Stimulated activated CD8-positive, alpha-beta memory T cell treated with anti-CD3 and anti-CD28 coated beads, Interleukin-4, amount 100 ng/mL, for 48 hours (primary cell): ENCODE measurements around the gene OR3A3.
"Not testable (repeated sequence)": the region's sequence is repeated elsewhere in the genome, so short reads cannot be mapped to it uniquely, and the experiment has no call there.

Experiments
- DNase-seq: peaks from one replicate; pipeline ENCODE4 v3.0.0-alpha.2; 2020

The OR3A3 gene

GRCh38 chr17:3411070-3411469, at the start of gene OR3A3:
Gene OR3A3 (plus strand): TSS chr17:3411370.
- DNase-seq: no peak

- DNase-seq: not testable (repeated sequence)
Observed at GRCh38 chr17:3371167-3371566, 40.0 kb upstream of the OR3A3 start.

- no peak for DNase-seq
Observed at GRCh38 chr17:3378321-3378720, 32.8 kb upstream of the OR3A3 start.

- DNase-seq: no peak
Observed at GRCh38 chr17:3381957-3382356, 29.2 kb upstream of the OR3A3 start.

GRCh38 chr17:3385869-3386816, 25.0 kb upstream of the OR3A3 start, which contains the start of gene OR3A2:
Gene OR3A2 (minus strand): TSS chr17:3386308.
- peak; percentile 31 for DNase-seq

- no peak for DNase-seq
Observed at GRCh38 chr17:3389791-3390190, 21.4 kb upstream of the OR3A3 start.

- DNase-seq: peak; percentile 39
Observed at GRCh38 chr17:3397801-3398200, 13.4 kb upstream of the OR3A3 start.

GRCh38 chr17:3398310-3398709, 12.9 kb upstream of the OR3A3 start, which contains the start of gene OR1E1:
Gene OR1E1 (minus strand): TSS chr17:3398410. CDS start chr17:3398410, 0 bp downstream.
- no peak for DNase-seq

GRCh38 chr17:3400055-3400454, 11.1 kb upstream of the OR3A3 start:
- DNase-seq: no peak

- no peak for DNase-seq
Observed at GRCh38 chr17:3401786-3402185, 9.4 kb upstream of the OR3A3 start.

- not testable (repeated sequence) for DNase-seq
Observed at GRCh38 chr17:3403856-3404255, 7.3 kb upstream of the OR3A3 start.

GRCh38 chr17:3412216-3412615, 1.0 kb downstream of the OR3A3 start:
- not testable (repeated sequence) for DNase-seq

GRCh38 chr17:3415610-3416009, 4.4 kb downstream of the OR3A3 start:
- DNase-seq: no peak

- no peak for DNase-seq
Observed at GRCh38 chr17:3418222-3418621, 7.1 kb downstream of the OR3A3 start.

GRCh38 chr17:3433215-3433614, 22.0 kb downstream of the OR3A3 start:
- peak; percentile 36 for DNase-seq

- no peak for DNase-seq
Observed at GRCh38 chr17:3433741-3434140, 22.6 kb downstream of the OR3A3 start, which contains the start of gene OR1E2. Gene OR1E2 (minus strand): TSS chr17:3433841. CDS start chr17:3433841, 0 bp downstream.

GRCh38 chr17:3438368-3438767, 27.2 kb downstream of the OR3A3 start:
- DNase-seq: no peak

GRCh38 chr17:3440451-3440850, 29.3 kb downstream of the OR3A3 start:
- DNase-seq: no peak

GRCh38 chr17:3447625-3448024, 36.5 kb downstream of the OR3A3 start:
- no peak for DNase-seq

GRCh38 chr17:3448059-3448665, 37.0 kb downstream of the OR3A3 start:
- DNase-seq: no peak

- not testable (repeated sequence) for DNase-seq
Observed at GRCh38 chr17:3466355-3466754, 55.2 kb downstream of the OR3A3 start.

- no peak for DNase-seq
Observed at GRCh38 chr17:3469529-3469928, 58.4 kb downstream of the OR3A3 start.

- no peak for DNase-seq
Observed at GRCh38 chr17:3471599-3471998, 60.4 kb downstream of the OR3A3 start, which contains the start of gene SPATA22. Gene SPATA22 (minus strand): TSS chr17:3471819. CDS start chr17:3469325, 2,494 bp downstream.

GRCh38 chr17:3472137-3472536, 61.0 kb downstream of the OR3A3 start:
- no peak for DNase-seq
